Medulla oblongata (tissue), 1 donor: ENCODE measurements around the gene RBM8A.

Experiments used
- DNase-seq: peaks from one replicate; pipeline ENCODE4 v3.0.0-alpha.2; 2015; ENCODE audit errors: extremely low spot score

RBM8A gene

DNA sequence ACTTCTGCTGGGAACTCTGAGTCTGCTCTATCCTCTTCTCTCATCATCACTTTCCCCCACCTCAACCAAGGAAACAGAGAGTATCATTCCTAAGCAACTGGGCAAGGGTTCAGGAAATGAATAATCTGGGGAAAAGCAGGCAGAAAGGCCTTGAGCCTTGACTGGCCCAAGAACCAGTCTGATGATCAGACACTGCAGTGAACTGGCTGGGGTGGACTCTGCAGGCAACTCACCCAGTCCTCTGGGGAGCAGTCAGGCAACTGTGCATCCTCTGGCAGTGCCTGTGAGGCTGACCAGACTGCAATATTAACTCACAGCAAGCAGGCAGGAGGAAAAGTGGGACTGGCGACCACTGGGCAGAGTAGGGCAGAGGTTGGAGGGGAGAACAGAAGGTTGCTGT, 42.6 kb downstream of the RBM8A start:
- DNase-seq, result no peak

GRCh38 chr1:145879775-145880174, 47.5 kb downstream of the RBM8A start:
- DNase-seq, result no peak

- no peak for DNase-seq
Observed at GRCh38 chr1:145878724-145879123, 48.6 kb downstream of the RBM8A start.

DNA sequence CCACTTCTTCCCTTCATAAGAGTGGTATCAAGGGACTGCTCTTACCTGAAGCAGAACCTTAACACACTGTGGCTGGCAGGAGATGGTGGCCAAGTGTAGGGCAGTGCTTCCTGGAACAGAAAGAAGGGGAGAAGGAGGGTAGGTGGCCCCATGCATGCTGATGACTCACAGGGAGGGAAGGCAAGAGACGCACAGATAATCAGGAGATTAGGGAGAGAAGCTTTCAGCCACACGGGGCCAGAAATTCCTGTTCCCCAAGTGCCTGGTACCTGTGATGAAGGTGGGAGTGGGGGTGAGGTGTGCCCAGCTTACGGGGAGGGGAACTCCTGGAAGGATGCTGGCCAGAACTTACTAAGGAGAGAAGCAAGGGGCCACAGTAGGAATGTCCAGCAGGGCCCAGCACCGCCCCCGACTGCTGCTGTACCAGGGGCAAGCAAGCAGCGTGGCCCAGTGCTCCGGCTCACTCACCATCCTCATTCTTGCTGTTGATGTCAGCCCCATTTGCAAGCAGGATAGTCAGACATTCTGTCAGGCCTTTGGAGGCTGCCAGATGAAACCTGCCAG, 49.3 kb downstream of the RBM8A start:
- DNase-seq, result no peak

- DNase-seq, result no peak
Observed at GRCh38 chr1:145874646-145875045, 52.6 kb downstream of the RBM8A start.

- peak; percentile 46 for DNase-seq
Observed at GRCh38 chr1:145871994-145872924, 55.0 kb downstream of the RBM8A start.
